HG03521 (cell line): ENCODE data around the gene TMEM259.

Source experiments
- ATAC-seq: cut with Tn5 transposase; IDR thresholded peaks from one replicate; pipeline ENCODE4 v1.9.1; 2021; ENCODE audit warnings: mild to moderate bottlenecking, moderate library complexity; ENCODE audit not compliant: unreplicated experiment

Gene TMEM259

GRCh38 chr19:1004803-1005664 lies 15.9 kb downstream of the TMEM259 start:
- no peak for ATAC-seq

- no peak for ATAC-seq
These were observed 16.6 kb downstream of the TMEM259 start for GRCh38 chr19:1004204-1004802.

- ATAC-seq, result no peak
These were observed 17.6 kb downstream of the TMEM259 start for GRCh38 chr19:1003283-1003682.

GRCh38 chr19:1002600-1002999 lies 18.3 kb downstream of the TMEM259 start:
- ATAC-seq, result no peak

GRCh38 chr19:1001538-1002166 lies 19.3 kb downstream of the TMEM259 start:
- ATAC-seq, result no peak

GRCh38 chr19:1000591-1001537 lies 20.1 kb downstream of the TMEM259 start:
- ATAC-seq, result no peak

- ATAC-seq, result no peak
These were observed 20.8 kb downstream of the TMEM259 start, which contains the start of gene GRIN3B for GRCh38 chr19:1000095-1000494. GRIN3B (plus strand) TSS chr19:1000419; CDS start chr19:1000438, 19 bp downstream.

- ATAC-seq, result no peak
These were observed 21.6 kb downstream of the TMEM259 start for GRCh38 chr19:999379-999719.

- ATAC-seq, result no peak
These were observed 22.9 kb downstream of the TMEM259 start for GRCh38 chr19:998064-998463.

- no peak for ATAC-seq
These were observed 24.7 kb downstream of the TMEM259 start for GRCh38 chr19:996051-996838.

- no peak for ATAC-seq
These were observed 25.7 kb downstream of the TMEM259 start for GRCh38 chr19:995051-995827.

- no peak for ATAC-seq
These were observed 26.4 kb downstream of the TMEM259 start for GRCh38 chr19:994516-994915.

GRCh38 chr19:993831-994393 lies 27.0 kb downstream of the TMEM259 start:
- no peak for ATAC-seq

- no peak for ATAC-seq
These were observed 27.5 kb downstream of the TMEM259 start for GRCh38 chr19:993361-993830.

- no peak for ATAC-seq
These were observed 28.3 kb downstream of the TMEM259 start for GRCh38 chr19:992670-993055.

GRCh38 chr19:991932-992669 lies 28.8 kb downstream of the TMEM259 start:
- no peak for ATAC-seq

- no peak for ATAC-seq
These were observed 29.6 kb downstream of the TMEM259 start for GRCh38 chr19:991174-991931.
